H1 (cell line): ENCODE measurements around the gene GABRG3. TPM values are rescaled to one million over a fixed set of nuclear protein-coding genes. Genes with fewer than 3 reads are reported as not detected.

ENCODE experiments used
- ATF2 ChIP-seq: IDR thresholded peaks from 2 replicates; pipeline ENCODE4 v1.6.1; 2012; ENCODE audit warnings: low read length, inconsistent platforms
- BRCA1 ChIP-seq: IDR thresholded peaks from 2 replicates; pipeline ENCODE4 v1.6.1; 2012; ENCODE audit warnings: low read depth, low read length, improper control_type of control experiment
- CHD2 ChIP-seq: IDR thresholded peaks from 2 replicates; pipeline ENCODE4 v1.6.1; 2012; ENCODE audit warnings: low read length, improper control_type of control experiment
- CHD7 ChIP-seq: fragments of 300-600 bp; sonication (generic); IDR thresholded peaks from 2 replicates; pipeline ENCODE4 v1.7.1; 2012; ENCODE audit warnings: low read length, moderate library complexity, mild to moderate bottlenecking, inconsistent platforms; ENCODE audit not compliant: insufficient replicate concordance
- KDM1A ChIP-seq: fragments of 200-600, 300-600 bp; sonication (generic); IDR thresholded peaks from 2 replicates; pipeline ENCODE4 v1.7.1; 2016; ENCODE audit warnings: mild to moderate bottlenecking, low read length, borderline replicate concordance
- KDM5A ChIP-seq: fragments of 200-600 bp; IDR thresholded peaks from 2 replicates; pipeline ENCODE4 v1.7.1; 2012; ENCODE audit warnings: mild to moderate bottlenecking, low read length, inconsistent platforms, mixed read lengths
- NRF1 ChIP-seq: IDR thresholded peaks from 2 replicates; pipeline ENCODE4 v1.6.1; 2011; ENCODE audit warnings: mild to moderate bottlenecking, low read depth, low read length, improper control_type of control experiment
- RNF2 ChIP-seq: fragments of 200-900, 300-1000 bp; sonication (generic); IDR thresholded peaks from 2 replicates; pipeline ENCODE4 v1.7.1; 2016; ENCODE audit warnings: borderline replicate concordance, low read depth, mild to moderate bottlenecking, antibody characterized with exemption, low read length; ENCODE audit not compliant: poor library complexity, severe bottlenecking; ENCODE audit errors: missing control alignments
- SIN3A ChIP-seq, 2 experiments: IDR thresholded peaks in 1 of 2; conservative IDR thresholded peaks in 1 of 2; 2 replicates each; pipeline ENCODE4 v1.6.1; 2011 to 2012; ENCODE audit warnings: low read length in 2 of 2, improper control_type of control experiment in 1 of 2, low read depth in 1 of 2, mild to moderate bottlenecking in 1 of 2
- polyA plus RNA-seq, 7 experiments: library from polyadenylated mRNA; depleted of rRNA in 3 of 7; stranded (reverse) in 5 of 7; unstranded in 2 of 7; fragments of >200 nt in 5 of 7; fragments of 200-250 nt in 2 of 7; gene quantifications; 1 replicate in 5 of 7; 2 replicates in 1 of 7; 4 replicates in 1 of 7; pipeline versions ENCODE4 v1.2.1 to v1.2.3, GENCODE V29; 2011 to 2013; ENCODE audit warnings: missing spikeins in 2 of 7, mixed read lengths in 2 of 7
- total RNA-seq: library from RNA; stranded (reverse); fragmentation: NEBNext Ultra II Directional; extraction: Animal tissue kit (Norgen Biotek cat#: 25700); gene quantifications from 2 replicates; pipeline ENCODE4 v1.2.1, GENCODE V29; 2021

GABRG3 gene
- total and polyA plus RNA-seq, 2 of the 8 experiments (the other 6 are each of a cell fraction or from before 2014, with no cell fraction given) = 0.17 to 0.80 TPM

- TF ChIP-seq CHD7 = no peak
- no peak for TF ChIP-seq ATF2
- no peak for TF ChIP-seq SIN3A (conservative IDR thresholded peaks at IDR 0.05 in 1 of 2, IDR thresholded peaks at IDR 0.05 in 1 of 2; ENCODE audit: low read depth in 1 of 2, low read length in 2 of 2)
- TF ChIP-seq KDM5A = no peak
- no peak for TF ChIP-seq BRCA1
- no peak for TF ChIP-seq CHD2
- TF ChIP-seq RNF2 = no peak
- TF ChIP-seq NRF1 = no peak
- no peak for TF ChIP-seq KDM1A
These were observed 90.8 kb downstream of the GABRG3 start (continued) for GRCh38 chr15:27061739-27062138.
